M059J (cell line): ENCODE measurements around the gene FKBP1B. TPM values are rescaled to one million over a fixed set of nuclear protein-coding genes. Genes with fewer than 3 reads are reported as not detected.
"Not testable (repeated sequence)": the region's sequence is repeated elsewhere in the genome, so short reads cannot be mapped to it uniquely, and the experiment has no call there.

Source experiments
- DNase-seq: peaks from one replicate; pipeline ENCODE4 v3.0.0-alpha.2; 2012; ENCODE audit warnings: low read depth
- total RNA-seq: library from RNA; depleted of rRNA; stranded (reverse); fragments of >200 nt; shearing (Covaris generic); gene quantifications from 2 replicates; pipeline ENCODE4 v1.2.3, GENCODE V29; 2014

The FKBP1B gene
- total RNA-seq, 1 experiment from 2014 or later, result 6.6 TPM

DNA sequence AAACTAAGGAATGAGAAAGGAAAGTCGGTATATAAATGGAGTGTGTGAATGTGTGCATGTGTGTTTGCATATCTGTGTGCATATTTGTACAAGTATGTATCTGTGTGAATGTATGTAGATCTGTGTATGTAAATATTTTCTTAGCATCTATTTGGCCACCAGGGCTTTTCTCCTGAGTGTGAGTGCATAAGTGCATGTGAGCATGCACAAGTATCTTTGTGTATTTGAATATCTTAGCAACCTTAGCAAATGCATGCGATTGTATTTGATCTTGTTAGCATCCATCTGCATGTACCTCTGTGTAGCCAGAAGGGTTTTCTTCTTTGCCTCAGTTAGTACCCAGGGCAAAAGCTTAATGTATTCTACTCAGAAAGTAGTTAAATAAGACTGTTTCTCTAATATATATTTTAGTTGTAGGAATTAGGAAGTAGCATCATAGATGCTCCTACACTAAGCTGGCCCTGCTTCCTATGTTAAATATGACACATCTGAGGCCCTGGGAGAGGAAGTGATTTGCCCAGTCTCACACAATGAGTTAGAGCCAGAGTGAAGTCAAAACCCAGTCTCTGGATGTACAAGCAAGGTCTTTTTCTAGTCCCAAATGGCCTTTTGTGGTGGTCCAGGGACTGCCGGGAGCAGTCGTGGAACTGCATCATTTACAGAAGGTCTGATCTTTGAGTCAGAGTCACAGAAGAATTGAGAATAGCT is 9.2 kb downstream of the FKBP1B start:
- no peak for DNase-seq

DNA sequence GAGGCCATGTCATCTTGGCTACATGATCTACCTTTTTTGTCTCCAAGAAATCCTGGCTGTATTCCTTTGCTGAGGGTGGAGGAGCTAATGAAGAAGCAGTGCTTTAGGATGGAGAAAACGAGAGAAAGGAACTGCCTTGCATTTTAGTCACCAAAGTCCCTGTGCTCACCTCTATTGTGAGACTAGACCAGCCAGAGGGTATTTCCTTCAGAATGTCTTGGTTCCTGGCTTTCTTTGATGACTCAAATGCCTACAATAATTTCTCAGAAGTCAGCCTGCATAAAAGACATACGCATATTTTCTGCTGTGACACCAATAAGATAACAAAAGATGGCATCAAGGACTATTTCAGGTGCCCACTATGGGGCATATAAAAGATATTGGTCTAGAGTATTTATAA is 15.8 kb downstream of the FKBP1B start:
- DNase-seq, result no peak

DNA sequence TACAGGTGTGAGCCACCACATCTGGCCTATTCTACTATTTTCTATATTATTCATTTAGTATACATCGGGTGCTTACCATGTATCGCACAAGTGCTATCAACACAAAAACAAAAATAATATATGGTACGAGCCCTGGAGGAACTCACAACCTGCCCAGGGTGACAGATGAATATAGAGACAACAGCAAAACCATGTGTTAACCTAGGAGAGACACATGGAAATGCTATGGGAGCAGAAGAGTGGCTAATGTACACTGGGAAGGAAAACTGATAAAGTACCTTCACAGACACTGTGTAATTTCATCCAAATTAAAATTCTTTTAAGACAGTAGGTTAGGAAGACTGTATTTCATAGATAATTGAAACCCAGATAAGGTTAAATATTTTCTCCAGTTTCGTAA is 22.7 kb downstream of the FKBP1B start:
- no peak for DNase-seq

DNA sequence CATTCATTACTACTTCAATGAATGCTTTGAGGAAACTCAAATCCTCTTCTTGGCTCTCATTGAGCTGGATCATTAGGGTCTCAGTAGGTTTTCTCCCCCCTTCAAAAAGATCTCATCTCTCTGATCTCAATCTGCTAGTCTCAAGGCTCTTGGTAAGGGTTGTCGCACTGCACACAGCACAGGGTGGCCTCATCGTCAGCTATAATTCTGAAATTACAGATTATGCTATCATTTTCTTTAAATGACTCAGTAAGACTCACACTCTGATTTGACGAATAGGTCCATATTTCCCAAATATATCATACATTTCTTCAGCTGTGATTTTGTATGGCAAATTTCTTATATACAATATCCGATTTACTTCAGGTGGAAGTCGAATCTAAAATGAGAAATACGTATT is 24.3 kb downstream of the FKBP1B start:
- no peak for DNase-seq

DNA sequence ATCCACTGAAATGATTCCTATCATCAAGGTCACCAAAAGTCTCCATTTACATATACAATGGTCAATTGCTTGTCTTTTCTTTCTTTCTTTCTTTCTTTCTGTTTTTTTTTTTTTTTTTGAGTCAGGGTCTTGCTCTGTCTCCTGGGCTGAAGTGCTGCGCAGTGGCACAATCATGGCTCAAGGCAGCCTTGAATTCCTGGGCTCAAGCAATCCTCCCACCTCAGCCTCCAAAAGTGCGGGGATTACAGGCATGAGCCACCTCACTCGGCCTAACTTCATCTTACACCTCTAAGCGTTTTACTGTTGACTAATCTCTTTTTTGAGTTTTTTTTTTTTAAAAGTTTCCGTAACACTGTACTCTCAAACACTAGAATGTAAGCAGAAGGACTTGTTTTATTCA is 25.7 kb downstream of the FKBP1B start:
- DNase-seq, result no peak

DNA sequence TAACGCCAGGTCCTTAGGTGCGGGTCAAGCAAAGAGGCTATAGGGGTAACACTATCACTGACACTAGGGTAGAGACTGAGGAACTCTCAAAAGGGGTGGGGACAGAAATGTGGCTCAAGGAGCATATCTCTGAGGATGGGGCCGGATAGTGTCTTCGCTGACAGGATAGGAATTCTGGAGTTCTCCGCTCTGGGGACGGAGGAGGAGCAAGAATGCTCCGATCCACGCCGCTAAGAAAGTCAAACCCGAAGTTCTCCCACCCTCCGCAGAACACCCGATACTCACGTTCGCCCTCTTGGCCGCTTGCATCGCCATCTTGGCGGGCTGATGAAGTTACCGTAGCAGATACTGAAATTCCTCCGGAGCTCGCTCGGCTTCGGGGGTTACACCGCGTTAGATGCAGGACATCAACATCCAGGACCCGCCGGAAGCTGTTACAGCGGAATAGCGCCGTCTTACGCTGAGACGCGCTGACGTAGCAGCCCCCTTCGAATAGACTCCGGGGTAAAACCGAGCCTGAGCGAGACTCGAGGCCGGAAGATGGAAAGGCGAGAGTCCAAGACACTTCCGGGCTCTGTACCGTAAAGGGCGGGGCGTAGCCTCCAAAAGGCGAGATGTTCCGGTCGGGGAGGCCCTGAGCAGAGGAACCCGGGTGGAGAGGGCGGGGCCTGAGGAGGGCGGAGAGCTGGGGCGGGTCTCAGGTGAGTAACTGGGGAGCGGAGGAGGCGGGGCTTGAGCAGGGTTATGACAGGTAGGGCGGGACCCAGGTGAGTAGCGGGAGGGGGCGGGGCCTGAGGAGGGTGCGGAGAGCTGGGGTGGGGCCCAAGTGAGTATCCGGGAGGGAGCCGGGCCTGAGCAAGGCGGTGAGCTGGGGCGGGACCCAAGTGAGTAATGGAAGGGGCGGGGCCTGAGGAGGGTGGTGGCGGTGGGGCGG is 26.6 kb downstream of the FKBP1B start, which contains the start of gene SF3B6:
Gene SF3B6 (minus strand): TSS at position 412 of the 934 bp plus-strand sequence. CDS start 97 bp downstream, at position 315.
- peak; percentile 99 for DNase-seq

DNA sequence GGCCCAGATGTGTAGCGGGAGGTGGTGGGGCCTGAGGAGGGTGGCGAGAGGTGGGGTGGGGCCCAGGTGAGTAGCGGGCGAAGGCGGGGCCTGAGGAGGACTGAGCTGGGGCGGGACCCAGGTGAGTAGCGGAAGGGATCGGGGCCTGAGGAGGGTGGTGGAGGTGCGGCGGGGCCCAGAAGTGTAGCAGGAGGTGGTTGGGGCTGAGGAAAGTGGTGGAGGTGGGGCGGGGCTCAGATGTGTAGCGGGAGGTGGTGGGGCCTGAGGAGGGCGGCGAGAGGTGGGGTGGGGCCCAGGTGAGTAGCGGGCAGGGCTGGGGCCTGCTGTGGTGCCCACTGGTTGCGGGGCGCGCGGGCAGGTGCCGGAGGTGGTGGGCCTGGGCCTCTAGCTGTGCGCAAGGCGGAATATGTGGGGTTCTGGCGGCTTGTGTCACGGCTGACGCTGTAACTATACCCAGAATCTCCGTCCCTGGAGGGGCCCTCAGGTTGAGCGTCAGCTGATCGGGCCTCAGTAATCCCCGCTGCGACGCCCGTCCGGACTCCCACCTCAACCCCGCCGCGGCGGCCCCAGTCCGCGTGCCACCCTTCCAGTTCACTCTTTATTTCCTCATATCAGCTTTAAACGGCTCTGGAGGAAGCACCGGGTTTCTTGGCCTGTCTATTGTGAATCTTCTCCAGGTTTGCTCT is 27.5 kb downstream of the FKBP1B start:
- DNase-seq, result peak; percentile 4

DNA sequence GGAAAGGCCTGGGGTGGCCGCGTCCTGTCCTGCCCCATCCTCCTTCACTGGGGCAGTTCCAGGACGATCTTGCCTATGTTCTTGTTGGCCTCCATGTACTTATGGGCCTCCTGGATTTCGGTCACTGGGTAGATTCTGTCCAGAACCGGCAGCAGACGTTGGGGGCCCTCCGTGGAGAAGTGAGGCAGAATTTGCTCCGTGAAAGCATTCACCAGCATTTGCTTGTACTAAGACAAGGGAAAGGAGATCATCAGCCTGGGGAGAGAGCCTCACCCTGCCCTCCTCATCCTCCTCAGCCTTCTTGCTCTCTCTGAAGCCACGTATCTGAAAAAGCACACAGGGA is 28.0 kb downstream of the FKBP1B start:
- DNase-seq, result no peak

DNA sequence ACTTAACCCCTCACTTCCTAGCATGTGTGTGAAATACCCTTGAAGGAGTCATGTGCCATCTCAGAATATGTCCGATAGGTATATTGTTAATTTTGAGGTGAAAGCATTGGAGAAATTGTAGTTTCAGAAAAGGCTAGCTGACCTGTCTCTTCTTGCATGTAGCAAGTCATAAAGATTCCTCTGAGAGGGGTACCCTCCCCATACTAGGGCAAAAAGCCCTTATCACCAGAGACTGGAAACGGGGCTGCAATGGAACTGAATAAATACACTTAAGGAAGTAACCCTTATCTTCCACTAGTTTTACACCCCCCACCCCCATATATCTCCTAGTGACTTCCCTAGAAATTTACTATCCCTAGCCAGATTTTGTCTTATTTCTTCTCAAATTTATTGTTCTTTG is 28.3 kb downstream of the FKBP1B start:
- no peak for DNase-seq

DNA sequence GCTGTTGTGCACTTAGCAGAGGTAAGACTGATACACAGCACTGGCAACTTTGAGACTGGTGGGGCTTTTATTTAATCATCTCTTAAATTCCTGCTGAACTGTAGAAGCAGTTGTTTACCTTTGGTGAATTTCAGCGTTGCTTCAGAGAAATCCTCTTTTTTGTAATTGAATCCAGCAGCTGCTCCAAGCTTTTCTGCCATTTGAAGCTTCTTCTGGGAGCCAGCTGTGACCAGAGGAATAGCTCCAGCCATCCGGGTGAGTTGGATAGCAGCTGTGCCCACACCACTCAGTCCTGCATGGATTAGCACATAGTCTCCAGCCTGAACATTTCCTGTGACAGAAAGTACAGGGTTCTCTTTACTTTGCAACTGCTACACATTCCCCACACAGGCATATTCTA is 31.2 kb downstream of the FKBP1B start:
- no peak for DNase-seq

DNA sequence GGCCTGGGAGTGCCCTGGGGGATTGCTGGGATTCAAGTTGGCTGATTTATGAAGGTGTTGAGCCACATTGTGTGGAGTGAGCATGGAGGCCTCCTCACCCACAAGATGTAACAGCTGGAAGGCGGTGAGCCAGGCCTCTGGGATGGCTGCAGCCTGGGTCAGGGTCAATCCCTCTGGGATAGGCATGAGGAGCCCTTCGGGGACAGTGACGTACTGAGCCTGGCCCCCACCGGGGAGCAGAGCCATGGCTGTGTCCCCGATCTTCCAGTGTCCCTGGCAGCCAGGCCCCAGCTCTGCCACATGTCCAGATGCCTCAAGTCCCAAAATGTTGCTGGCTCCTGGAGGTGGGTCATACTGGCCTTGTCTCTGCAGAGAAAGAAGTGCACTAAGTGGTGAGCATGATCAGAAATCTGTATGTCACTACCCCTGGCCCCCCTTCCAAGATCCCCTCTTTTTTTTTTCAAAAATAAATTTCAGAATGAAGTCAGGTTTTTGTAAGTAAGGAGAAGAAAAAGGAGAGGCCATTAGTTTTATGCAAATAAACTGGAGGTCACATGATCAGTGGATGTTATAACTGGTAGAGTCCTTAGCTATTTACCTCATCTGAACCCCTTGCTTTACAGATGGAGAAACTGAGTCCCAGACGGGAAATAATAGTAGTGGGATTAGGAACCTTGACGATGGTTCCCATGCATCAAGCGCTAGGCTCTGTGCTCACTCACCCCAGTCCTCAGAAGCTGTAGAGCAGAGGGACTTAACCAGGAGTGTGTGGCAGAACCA is 33.4 kb downstream of the FKBP1B start:
- no peak for DNase-seq

DNA sequence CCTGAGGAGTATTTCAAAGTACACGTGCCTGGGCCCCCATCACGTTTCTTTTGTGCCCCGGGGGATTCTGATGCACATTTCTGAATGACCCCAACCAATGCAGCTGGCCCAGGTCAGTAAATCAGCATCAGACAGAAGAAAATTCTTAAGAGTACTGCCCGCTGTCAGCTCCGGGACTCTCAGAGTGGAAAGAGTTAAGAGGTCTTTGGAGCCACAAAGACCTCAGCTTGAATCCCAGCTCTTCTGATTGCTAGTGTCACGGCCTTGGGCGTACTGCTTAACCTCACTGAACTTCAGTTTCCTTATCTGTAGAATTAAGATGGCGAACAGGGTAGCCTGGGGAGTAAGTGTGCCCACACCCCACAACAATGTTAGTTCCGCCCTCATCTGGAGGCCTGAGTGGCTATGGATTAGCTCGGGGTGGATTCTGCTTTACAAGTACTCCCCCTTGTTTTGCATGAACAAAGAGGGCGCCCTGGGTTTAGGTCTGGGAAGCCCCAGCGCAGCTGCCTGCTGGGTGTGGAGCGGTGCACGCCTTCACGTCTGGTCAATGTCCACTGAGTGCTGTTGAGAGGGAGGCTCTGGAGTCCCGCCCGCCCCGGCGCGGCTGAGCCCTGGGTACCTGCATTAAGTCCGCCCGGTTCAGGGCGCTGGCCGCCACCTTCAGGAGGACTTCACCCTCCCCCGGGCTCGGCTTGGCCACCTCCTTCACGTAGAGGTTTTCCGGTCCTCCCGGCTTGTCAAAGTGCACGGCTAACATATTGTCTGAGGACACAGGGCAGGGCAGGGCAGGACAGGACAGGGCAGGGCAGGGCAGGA is 34.2 kb downstream of the FKBP1B start:
- DNase-seq, result peak; percentile 60

DNA sequence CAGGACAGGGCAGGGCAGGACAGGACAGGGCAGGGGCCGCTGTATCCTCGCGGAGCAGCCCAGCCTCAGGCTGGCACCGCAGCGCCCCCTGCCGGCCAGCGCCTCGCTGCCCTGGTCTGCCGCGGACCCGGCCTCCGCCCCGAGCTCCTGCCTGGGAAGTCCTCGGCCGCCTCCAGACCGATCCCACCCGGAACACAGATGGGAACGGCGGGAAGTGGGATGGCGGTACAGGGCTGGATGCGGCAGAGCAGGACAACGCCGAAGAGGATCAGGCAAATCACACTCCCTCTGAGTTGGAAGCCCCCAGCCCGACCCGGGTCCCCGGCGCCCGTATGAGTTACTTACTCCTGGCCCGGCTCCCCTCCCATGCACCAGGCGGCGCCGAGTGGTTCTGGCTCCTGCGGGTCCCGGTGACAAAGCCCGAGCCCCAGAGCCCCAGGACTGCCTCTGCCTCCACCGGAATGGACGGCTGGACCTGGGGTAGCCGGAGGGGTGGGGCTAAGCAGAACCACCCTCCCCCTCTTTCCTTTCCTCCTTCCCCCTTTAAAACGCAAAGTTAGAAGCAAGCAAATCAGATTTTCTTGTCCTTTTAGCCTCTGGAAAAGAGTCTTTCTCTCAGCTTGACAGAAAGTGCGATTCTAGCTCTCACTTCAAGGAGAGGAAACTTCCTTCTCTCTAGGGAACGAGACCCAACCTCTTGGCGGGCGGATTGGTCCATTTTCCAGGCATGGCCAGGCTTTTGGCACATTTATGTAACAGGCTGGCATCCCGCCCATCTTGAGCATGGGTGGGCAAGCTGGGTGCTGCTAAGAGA is 35.1 kb downstream of the FKBP1B start, which contains the start of gene TP53I3:
Gene TP53I3 (minus strand): TSS at position 449 of the 814 bp plus-strand sequence. CDS start 508 bp downstream, outside the sequence.
- DNase-seq, result peak; percentile 85

DNA sequence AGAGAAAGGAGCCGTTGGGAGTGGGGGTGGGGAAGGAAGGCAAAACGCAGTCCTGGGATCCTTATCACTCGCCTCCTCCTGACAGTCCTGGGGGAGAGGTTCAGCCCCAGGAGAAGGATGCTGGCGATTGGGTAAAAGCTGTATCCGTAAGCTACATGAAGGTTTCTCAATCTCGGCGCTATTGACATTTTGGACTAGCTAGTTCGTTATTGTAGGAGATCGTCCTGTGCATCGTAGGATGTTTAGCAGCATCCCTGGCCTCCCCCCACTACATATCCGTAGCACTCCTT is 35.6 kb downstream of the FKBP1B start:
- DNase-seq, result no peak

DNA sequence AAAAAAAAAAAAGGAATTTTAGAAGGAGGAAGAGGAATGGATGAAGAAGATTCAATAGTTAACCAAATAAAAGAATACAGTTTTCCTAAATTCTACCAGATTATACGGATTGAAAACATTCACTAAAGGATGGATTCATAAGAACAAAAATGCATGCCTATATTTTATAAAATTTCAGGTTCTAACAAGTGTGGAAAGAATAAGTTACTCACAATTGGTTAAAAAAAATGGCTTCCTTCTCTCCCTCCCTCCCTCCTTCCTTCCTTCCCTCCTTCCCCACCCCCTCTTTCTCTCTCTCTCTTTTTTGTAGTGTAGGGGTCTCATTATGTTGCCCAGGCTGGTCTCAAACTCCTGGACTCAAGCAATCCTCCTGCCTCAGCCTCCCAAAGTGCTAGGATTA is 36.7 kb downstream of the FKBP1B start:
- DNase-seq, result no peak

DNA sequence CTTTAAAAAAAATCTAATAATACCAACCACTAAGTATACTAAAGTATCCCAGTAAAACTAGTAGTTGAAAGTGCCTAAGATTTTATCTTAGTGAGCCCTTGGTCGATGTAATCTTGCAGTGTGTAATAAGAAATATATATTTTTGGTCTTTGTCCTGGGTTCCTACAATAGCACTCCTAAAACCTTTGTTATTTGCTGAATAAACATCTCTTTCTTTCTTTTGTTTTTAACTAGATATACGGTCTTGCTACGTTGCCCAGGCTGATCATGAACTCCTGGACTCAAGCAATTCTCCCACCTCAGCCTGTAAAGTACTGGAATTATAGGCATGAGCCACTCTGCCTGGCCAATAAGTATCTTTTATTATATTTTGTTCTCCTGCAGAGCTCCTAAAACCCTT is 37.5 kb downstream of the FKBP1B start:
- no peak for DNase-seq

DNA sequence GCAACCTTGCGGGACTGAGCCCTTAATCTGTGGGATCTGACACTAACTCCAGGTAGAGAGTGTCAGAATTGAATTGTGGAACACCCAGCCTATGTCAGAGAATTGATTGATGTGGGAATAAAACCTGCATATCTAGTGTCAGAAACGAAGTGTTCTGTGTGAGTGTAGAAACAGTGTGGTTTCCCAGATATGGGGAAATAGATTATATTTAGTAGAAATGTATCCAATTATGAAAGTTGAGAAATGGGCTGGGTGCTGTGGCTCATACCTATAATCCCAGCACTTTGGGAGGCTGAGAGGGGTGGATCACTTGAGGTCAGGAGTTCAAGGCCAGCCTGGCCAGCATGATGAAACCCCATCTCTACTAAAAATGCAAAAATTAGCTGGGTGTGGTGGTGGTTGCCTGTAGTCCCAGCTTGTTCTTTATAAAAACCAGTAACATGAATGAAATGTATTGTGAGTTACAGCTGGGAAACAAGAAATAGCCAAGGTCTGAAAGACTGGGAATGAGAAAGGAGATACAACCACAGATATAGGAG is 39.3 kb downstream of the FKBP1B start:
- no peak for DNase-seq

DNA sequence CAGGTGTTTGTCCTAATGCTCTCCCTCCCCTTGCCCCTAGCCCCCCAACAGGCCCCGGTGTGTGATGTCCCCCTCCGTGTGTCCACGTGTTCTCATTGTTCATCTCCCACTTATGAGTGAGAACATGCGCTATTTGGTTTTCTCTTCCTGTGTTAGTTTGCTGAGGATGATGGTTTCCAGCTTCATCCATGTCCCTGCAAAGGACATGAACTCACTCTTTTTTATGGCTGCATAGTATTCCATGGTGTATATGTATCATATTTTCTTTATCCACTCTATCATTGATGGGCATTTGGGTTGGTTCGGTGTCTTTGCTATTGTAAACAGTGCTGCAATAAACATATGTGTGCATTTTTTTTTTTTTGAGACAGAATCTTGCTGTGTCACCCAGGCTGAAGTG is 43.7 kb downstream of the FKBP1B start:
- not testable (repeated sequence) for DNase-seq

DNA sequence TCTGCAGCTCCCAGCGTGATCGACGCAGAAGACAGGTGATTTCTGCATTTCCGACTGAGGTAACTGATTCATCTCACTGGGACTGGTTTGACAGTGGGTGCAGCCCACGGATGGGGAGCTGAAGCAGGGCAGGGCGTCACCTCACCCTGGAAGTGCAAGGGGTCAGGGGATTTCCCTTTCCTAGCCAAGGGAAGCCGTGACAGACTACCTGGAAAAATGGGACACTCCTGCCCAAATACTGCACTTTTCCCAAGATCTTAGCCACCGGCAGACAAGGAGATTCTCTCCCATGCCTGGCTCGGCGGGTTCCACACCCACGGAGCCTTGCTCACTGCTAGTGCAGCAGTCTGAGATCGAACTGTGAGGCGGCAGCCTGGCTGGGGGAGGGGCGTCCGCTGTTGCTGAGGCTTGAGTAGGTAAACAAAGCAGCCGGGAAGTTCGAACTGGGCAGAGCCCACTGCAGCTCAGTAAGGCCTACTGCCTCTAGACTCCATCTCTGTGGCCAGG is 45.7 kb downstream of the FKBP1B start:
- DNase-seq, result not testable (repeated sequence)
